HL-60 (cell line): ENCODE results near the gene GH1.

Source experiments
- DNase-seq, 2 experiments: peaks; one replicate each; pipeline ENCODE4 v3.0.0-alpha.2; 2010 to 2020; ENCODE audit warnings: low read depth in 1 of 2, low spot score in 1 of 2
- H3K27ac ChIP-seq: fragments of 250-450 bp; sonication (Bioruptor Pico); replicated peaks from 2 replicates; pipeline ENCODE4 v1.5.1; 2020; ENCODE audit warnings: mild to moderate bottlenecking, moderate library complexity
- H3K27me3 ChIP-seq: fragments of 250-450 bp; sonication (Bioruptor Pico); 2 replicates; pipeline ENCODE4 v1.5.1; 2021; ENCODE audit warnings: mild to moderate bottlenecking, moderate library complexity; ENCODE audit not compliant: insufficient read depth, poor library complexity, severe bottlenecking
- H3K4me3 ChIP-seq: replicated peaks from 2 replicates; pipeline ENCODE4 v1.5.1; 2011; ENCODE audit warnings: mild to moderate bottlenecking, control low read depth, low read length; ENCODE audit not compliant: insufficient read depth
- GABPA ChIP-seq: IDR thresholded peaks from 2 replicates; pipeline ENCODE4 v1.6.1; 2012; ENCODE audit warnings: low read depth
- POLR2AphosphoS5 ChIP-seq: IDR thresholded peaks from 2 replicates; pipeline ENCODE4 v1.6.1; 2012; ENCODE audit warnings: low read depth
- SPI1 ChIP-seq: IDR thresholded peaks from 2 replicates; pipeline ENCODE4 v1.6.1; 2012; ENCODE audit warnings: low read depth, mild to moderate bottlenecking, borderline replicate concordance
- TF ChIP-seq, protein P1 (sequence below): IDR thresholded peaks from one replicate; pipeline ENCODE4 v1.5.1; 2011; ENCODE audit warnings: low read length, control low read depth, inconsistent platforms; ENCODE audit not compliant: insufficient read depth
- TF ChIP-seq, protein P2 (sequence below): IDR thresholded peaks from 2 replicates; pipeline ENCODE4 v1.6.1; 2012; ENCODE audit warnings: low read depth; ENCODE audit not compliant: insufficient replicate concordance

Gene GH1

DNA sequence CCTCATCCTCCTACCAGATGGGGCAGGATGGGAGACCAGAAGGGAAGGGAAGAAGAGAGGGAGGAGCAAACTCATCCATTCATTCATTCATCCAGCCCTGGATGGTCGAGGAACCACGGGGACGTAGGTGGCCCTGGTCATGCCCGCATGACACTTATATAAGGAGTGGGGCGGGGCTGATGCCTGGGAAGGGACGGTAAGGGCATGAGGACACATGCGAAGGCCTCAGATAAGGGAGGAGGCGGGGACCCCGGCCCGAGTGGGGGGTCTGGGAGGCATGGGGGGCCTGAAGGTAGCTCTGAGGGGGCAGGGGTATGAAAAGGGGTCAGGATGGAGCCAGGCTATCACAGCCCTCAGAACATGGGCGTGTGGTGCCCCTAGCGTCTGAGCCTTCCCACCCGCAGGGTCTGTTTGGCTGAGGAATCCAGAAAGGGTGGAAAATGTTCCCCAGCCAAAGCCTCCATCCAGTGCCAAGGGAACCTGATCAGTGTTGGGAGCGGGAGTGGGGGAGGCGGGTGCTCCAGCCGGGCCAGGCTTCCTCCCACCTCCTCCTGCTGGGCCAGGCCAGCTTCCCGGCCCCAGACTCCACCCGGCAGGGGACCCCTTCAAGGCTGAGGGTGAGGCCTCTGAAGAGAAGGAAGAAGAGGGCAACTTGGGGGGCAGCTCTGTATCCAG is 31.1 kb upstream of the GH1 start:
- no peak for DNase-seq
- no peak overlapping the region for H3K27ac ChIP-seq
- H3K27me3 ChIP-seq = no peaks in the 10 kb centered on the region
- TF ChIP-seq, protein P1, sequence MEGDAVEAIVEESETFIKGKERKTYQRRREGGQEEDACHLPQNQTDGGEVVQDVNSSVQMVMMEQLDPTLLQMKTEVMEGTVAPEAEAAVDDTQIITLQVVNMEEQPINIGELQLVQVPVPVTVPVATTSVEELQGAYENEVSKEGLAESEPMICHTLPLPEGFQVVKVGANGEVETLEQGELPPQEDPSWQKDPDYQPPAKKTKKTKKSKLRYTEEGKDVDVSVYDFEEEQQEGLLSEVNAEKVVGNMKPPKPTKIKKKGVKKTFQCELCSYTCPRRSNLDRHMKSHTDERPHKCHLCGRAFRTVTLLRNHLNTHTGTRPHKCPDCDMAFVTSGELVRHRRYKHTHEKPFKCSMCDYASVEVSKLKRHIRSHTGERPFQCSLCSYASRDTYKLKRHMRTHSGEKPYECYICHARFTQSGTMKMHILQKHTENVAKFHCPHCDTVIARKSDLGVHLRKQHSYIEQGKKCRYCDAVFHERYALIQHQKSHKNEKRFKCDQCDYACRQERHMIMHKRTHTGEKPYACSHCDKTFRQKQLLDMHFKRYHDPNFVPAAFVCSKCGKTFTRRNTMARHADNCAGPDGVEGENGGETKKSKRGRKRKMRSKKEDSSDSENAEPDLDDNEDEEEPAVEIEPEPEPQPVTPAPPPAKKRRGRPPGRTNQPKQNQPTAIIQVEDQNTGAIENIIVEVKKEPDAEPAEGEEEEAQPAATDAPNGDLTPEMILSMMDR = no peak
- TF ChIP-seq GABPA (no peak), SPI1 (no peak), POLR2AphosphoS5 (no peak)
- TF ChIP-seq, protein P2, sequence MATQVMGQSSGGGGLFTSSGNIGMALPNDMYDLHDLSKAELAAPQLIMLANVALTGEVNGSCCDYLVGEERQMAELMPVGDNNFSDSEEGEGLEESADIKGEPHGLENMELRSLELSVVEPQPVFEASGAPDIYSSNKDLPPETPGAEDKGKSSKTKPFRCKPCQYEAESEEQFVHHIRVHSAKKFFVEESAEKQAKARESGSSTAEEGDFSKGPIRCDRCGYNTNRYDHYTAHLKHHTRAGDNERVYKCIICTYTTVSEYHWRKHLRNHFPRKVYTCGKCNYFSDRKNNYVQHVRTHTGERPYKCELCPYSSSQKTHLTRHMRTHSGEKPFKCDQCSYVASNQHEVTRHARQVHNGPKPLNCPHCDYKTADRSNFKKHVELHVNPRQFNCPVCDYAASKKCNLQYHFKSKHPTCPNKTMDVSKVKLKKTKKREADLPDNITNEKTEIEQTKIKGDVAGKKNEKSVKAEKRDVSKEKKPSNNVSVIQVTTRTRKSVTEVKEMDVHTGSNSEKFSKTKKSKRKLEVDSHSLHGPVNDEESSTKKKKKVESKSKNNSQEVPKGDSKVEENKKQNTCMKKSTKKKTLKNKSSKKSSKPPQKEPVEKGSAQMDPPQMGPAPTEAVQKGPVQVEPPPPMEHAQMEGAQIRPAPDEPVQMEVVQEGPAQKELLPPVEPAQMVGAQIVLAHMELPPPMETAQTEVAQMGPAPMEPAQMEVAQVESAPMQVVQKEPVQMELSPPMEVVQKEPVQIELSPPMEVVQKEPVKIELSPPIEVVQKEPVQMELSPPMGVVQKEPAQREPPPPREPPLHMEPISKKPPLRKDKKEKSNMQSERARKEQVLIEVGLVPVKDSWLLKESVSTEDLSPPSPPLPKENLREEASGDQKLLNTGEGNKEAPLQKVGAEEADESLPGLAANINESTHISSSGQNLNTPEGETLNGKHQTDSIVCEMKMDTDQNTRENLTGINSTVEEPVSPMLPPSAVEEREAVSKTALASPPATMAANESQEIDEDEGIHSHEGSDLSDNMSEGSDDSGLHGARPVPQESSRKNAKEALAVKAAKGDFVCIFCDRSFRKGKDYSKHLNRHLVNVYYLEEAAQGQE = no peak
- H3K4me3 ChIP-seq = no peak overlapping the region

DNA sequence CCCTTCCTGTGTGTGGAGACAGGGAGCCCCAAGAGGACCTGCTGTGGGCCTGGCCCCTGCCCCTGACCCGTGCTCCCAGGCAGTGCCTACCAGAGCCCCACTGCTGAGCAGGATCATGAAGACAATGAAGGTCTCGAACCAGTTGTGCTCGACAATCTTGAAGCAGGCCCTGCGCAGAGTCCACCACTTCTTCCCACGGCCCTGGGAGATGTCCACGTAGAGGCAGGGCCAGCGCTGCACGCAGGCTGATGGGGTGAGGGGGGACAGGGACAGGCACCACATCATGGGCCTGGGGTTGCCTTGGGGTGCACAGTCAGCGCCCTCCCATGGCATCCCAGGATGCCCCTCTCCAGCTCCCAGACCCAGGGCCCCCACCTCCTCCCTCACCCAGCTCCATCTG is 29.9 kb upstream of the GH1 start:
- Histone ChIP-seq H3K27ac (no peak overlapping the region), H3K4me3 (no peak overlapping the region), H3K27me3 (no peaks in the 10 kb centered on the region)
- no peak for DNase-seq
- TF ChIP-seq, protein P1 = no peak
- no peak for TF ChIP-seq POLR2AphosphoS5
- TF ChIP-seq SPI1 = no peak
- no peak for TF ChIP-seq GABPA
- TF ChIP-seq, protein P2 = no peak

DNA sequence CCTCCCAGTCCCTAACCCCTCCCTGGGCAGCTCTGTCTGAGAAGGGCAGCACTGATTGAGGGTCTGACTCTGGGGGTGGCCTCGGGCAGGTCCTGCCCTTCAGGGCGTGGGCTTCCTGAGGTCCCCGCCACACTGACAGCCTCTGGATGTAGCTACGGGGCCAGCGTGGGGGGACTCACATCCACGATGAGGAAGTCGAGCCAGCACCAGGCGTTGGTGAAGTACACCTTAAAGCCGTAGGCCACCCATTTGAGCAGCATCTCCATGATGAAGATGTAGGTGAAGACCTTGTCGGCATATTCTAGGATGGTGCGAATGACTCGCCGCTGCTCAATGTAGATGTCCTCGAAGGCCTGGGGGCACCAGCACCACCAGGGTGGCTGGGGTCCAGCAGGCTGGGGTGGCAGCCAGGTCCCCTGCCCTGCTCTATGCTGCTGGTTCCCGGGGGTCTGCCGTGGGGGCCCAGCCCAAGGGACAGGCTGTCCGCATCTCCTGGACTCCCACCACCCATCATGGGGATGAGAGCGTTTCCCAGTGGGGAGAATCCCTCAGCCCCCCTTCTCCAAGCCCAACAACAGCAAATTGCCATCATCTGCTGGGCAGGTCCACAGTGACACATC is 29.2 kb upstream of the GH1 start:
- no peak for DNase-seq
- TF ChIP-seq GABPA = no peak
- TF ChIP-seq, protein P1 = no peak
- no peak for TF ChIP-seq POLR2AphosphoS5
- TF ChIP-seq, protein P2 = no peak
- TF ChIP-seq SPI1 = no peak
- no peak overlapping the region for H3K4me3 ChIP-seq
- no peaks in the 10 kb centered on the region for H3K27me3 ChIP-seq
- H3K27ac ChIP-seq = no peak overlapping the region
